Activated CD4-positive, alpha-beta T cell treated with anti-CD3 and anti-CD28 coated beads for 36 hours (primary cell): Measurements from ENCODE around the gene HSBP1L1. TPM values are rescaled to one million over a fixed set of nuclear protein-coding genes. Genes with fewer than 3 reads are reported as not detected.

Experiments used
- ATAC-seq: fragments of 200-7000 bp; cut with Tn5 transposase; one replicate; pipeline ENCODE4 v1.10.0; 2021; ENCODE audit warnings: mild to moderate bottlenecking, moderate library complexity
- CTCF ChIA-PET: fragments of 350-600 bp; sonication (Branson Sonifier 250); formaldehyde crosslinking; loops from one replicate; lab custom pipeline; 2021; ENCODE audit warnings: antibody characterized with exemption; lab: Charles Lee
- POLR2A ChIA-PET: fragments of 350-600 bp; sonication (Branson Sonifier 250); formaldehyde crosslinking; loops from one replicate; lab custom pipeline; 2021; ENCODE audit warnings: antibody characterized with exemption, inconsistent platforms; lab: Charles Lee
- DNase-seq: peaks from one replicate; pipeline ENCODE4 v3.0.0-alpha.2; 2020
- H3K27ac Mint-ChIP-seq: one replicate; pipeline ENCODE4 v1.8.0; 2021; ENCODE audit warnings: mixed read lengths
- H3K27me3 Mint-ChIP-seq: one replicate; pipeline ENCODE4 v1.8.0; 2021; ENCODE audit warnings: mixed read lengths
- H3K36me3 Mint-ChIP-seq: one replicate; pipeline ENCODE4 v1.8.0; 2021; ENCODE audit warnings: low read depth, mixed read lengths
- H3K4me1 Mint-ChIP-seq: one replicate; pipeline ENCODE4 v1.8.0; 2021; ENCODE audit warnings: mixed read lengths
- H3K4me3 Mint-ChIP-seq: one replicate; pipeline ENCODE4 v1.8.0; 2021; ENCODE audit warnings: mild to moderate bottlenecking, moderate library complexity, mixed read lengths
- H3K9me3 Mint-ChIP-seq: one replicate; pipeline ENCODE4 v1.8.0; 2021; ENCODE audit warnings: low read depth, mixed read lengths
- intact Hi-C, 2 experiments: fragments of 100-400 bp; cut with DNase I in 1 of 2; cut with micrococcal nuclease in 1 of 2; formaldehyde crosslinking; loops; one replicate each; pipeline versions ENCODE4 v1.14.2 to v1.15.1; 2022 to 2024; cut with DNase I, micrococcal nuclease
- total RNA-seq, 2 experiments: library from RNA; stranded (reverse); gene quantifications; one replicate each; pipeline ENCODE4 v1.2.3, GENCODE V29; 2021

The HSBP1L1 gene
- total RNA-seq, 2 experiments from 2014 or later: 14.4 to 16.9 TPM

- Mint-ChIP-seq H3K4me3 (no peak overlapping the region), H3K9me3 (peaks cover 53% of the 10 kb centered on the region), H3K36me3 (peaks cover 92% of the 10 kb centered on the region), H3K27me3 (no peaks in the 10 kb centered on the region), H3K27ac (no peak overlapping the region), H3K4me1 (no peaks in the 10 kb centered on the region)
- CTCF ChIA-PET: no interaction called here
- no peak for DNase-seq
- no peak for ATAC-seq
- intact Hi-C loops: no loop called here
- POLR2A ChIA-PET: no interaction called here
These were observed 30.7 kb upstream of the HSBP1L1 start for GRCh38 chr18:79933765-79934164.

- Mint-ChIP-seq H3K4me3 (no peak overlapping the region), H3K36me3 (peaks cover 88% of the 10 kb centered on the region), H3K27me3 (no peaks in the 10 kb centered on the region), H3K27ac (no peak overlapping the region), H3K4me1 (no peaks in the 10 kb centered on the region), H3K9me3 (peaks cover 47% of the 10 kb centered on the region)
- ATAC-seq (no peak), DNase-seq (no peak)
- intact Hi-C loops: no loop called here
- ChIA-PET POLR2A (interaction anchor here (0.6 kb wide), 1 partner anchor 61 kb away, joined by 3 read pairs; no protein-coding TSS in a partner anchor), CTCF (no interaction called here)
These were observed 29.9 kb upstream of the HSBP1L1 start for GRCh38 chr18:79934311-79935097.

- peaks cover 41% of the 10 kb centered on the region for H3K9me3 Mint-ChIP-seq
- POLR2A ChIA-PET: no interaction called here
These were observed 29.4 kb upstream of the HSBP1L1 start for GRCh38 chr18:79935098-79935480.

GRCh38 chr18:79935499-79935898, 28.9 kb upstream of the HSBP1L1 start:
- H3K9me3 Mint-ChIP-seq: peaks cover 37% of the 10 kb centered on the region
- H3K4me3 Mint-ChIP-seq: no peak overlapping the region
- DNase-seq (peak; percentile 2), ATAC-seq (no peak)
- POLR2A ChIA-PET: no interaction called here
- intact Hi-C loops: no loop called here
- no peaks in the 10 kb centered on the region for H3K27me3 Mint-ChIP-seq
- CTCF ChIA-PET: no interaction called here
- no peak overlapping the region for H3K27ac Mint-ChIP-seq
- H3K4me1 Mint-ChIP-seq: peaks cover 5% of the 10 kb centered on the region
- H3K36me3 Mint-ChIP-seq: peaks cover 88% of the 10 kb centered on the region

More at GRCh38 chr18:79935098-79935480, 29.4 kb upstream of the HSBP1L1 start:
- no peak for ATAC-seq
- Mint-ChIP-seq H3K36me3 (peaks cover 88% of the 10 kb centered on the region), H3K27me3 (no peaks in the 10 kb centered on the region), H3K4me3 (no peak overlapping the region), H3K27ac (no peak overlapping the region), H3K4me1 (peaks cover 5% of the 10 kb centered on the region)
- no peak for DNase-seq
- intact Hi-C loops: no loop called here
- CTCF ChIA-PET: no interaction called here

- peaks cover 37% of the 10 kb centered on the region for H3K9me3 Mint-ChIP-seq
- POLR2A ChIA-PET: no interaction called here
- ATAC-seq (no peak), DNase-seq (no peak)
- CTCF ChIA-PET: no interaction called here
- H3K27me3 Mint-ChIP-seq: no peaks in the 10 kb centered on the region
- intact Hi-C loops: no loop called here
- H3K36me3 Mint-ChIP-seq: peaks cover 89% of the 10 kb centered on the region
- no peak overlapping the region for H3K4me3 Mint-ChIP-seq
- peaks cover 5% of the 10 kb centered on the region for H3K4me1 Mint-ChIP-seq
- H3K27ac Mint-ChIP-seq: no peak overlapping the region
These were observed 28.5 kb upstream of the HSBP1L1 start for GRCh38 chr18:79935925-79936324.

GRCh38 chr18:79936641-79937040, 27.8 kb upstream of the HSBP1L1 start:
- ChIA-PET CTCF (no interaction called here), POLR2A (no interaction called here)
- no peak for ATAC-seq
- no peak overlapping the region for H3K27ac Mint-ChIP-seq
- DNase-seq: no peak
- H3K9me3 Mint-ChIP-seq: peaks cover 33% of the 10 kb centered on the region
- H3K4me1 Mint-ChIP-seq: peaks cover 5% of the 10 kb centered on the region
- H3K4me3 Mint-ChIP-seq: no peak overlapping the region
- intact Hi-C loops: no loop called here
- no peaks in the 10 kb centered on the region for H3K27me3 Mint-ChIP-seq
- peaks cover 82% of the 10 kb centered on the region for H3K36me3 Mint-ChIP-seq

GRCh38 chr18:79937103-79937860, 27.2 kb upstream of the HSBP1L1 start:
- H3K27ac Mint-ChIP-seq: no peak overlapping the region
- CTCF ChIA-PET: no interaction called here
- intact Hi-C loops: no loop called here
- no peak for DNase-seq
- ATAC-seq: no peak
- peaks cover 78% of the 10 kb centered on the region for H3K36me3 Mint-ChIP-seq
- H3K27me3 Mint-ChIP-seq: no peaks in the 10 kb centered on the region
- H3K9me3 Mint-ChIP-seq: peaks cover 29% of the 10 kb centered on the region
- no peak overlapping the region for H3K4me3 Mint-ChIP-seq
- peaks cover 5% of the 10 kb centered on the region for H3K4me1 Mint-ChIP-seq
- POLR2A ChIA-PET: no interaction called here

GRCh38 chr18:79938196-79938595, 26.2 kb upstream of the HSBP1L1 start:
- Mint-ChIP-seq H3K27ac (no peak overlapping the region), H3K36me3 (peaks cover 71% of the 10 kb centered on the region), H3K9me3 (peaks cover 21% of the 10 kb centered on the region), H3K27me3 (no peaks in the 10 kb centered on the region), H3K4me3 (no peak overlapping the region), H3K4me1 (peaks cover 7% of the 10 kb centered on the region)
- DNase-seq (no peak), ATAC-seq (no peak)
- POLR2A ChIA-PET: no interaction called here
- intact Hi-C loops: no loop called here
- CTCF ChIA-PET: no interaction called here

- Mint-ChIP-seq H3K27me3 (no peaks in the 10 kb centered on the region), H3K36me3 (peaks cover 62% of the 10 kb centered on the region), H3K27ac (no peak overlapping the region), H3K9me3 (peaks cover 13% of the 10 kb centered on the region), H3K4me3 (no peak overlapping the region), H3K4me1 (peaks cover 11% of the 10 kb centered on the region)
- no peak for DNase-seq
- POLR2A ChIA-PET: no interaction called here
- ATAC-seq: no peak
- intact Hi-C loops: no loop called here
- CTCF ChIA-PET: interaction anchor here (1.1 kb wide), 1 partner anchor 45 kb away, joined by 5 read pairs; no protein-coding TSS in a partner anchor
These were observed 25.3 kb upstream of the HSBP1L1 start for GRCh38 chr18:79939096-79939495.

GRCh38 chr18:79940126-79940813, 24.2 kb upstream of the HSBP1L1 start:
- CTCF ChIA-PET: interaction anchor here (2.2 kb wide), 1 partner anchor 35 kb away, joined by 5 read pairs; no protein-coding TSS in a partner anchor
- intact Hi-C loops: no loop called here
- no peak for DNase-seq
- POLR2A ChIA-PET: no interaction called here
- H3K4me1 Mint-ChIP-seq: peaks cover 22% of the 10 kb centered on the region
- ATAC-seq: no peak
- H3K27ac Mint-ChIP-seq: no peak overlapping the region
- peaks cover 51% of the 10 kb centered on the region for H3K36me3 Mint-ChIP-seq
- H3K4me3 Mint-ChIP-seq: no peak overlapping the region
- no peaks in the 10 kb centered on the region for H3K27me3 Mint-ChIP-seq
- H3K9me3 Mint-ChIP-seq: peaks cover 6% of the 10 kb centered on the region

GRCh38 chr18:79940814-79941472, 23.5 kb upstream of the HSBP1L1 start:
- Mint-ChIP-seq H3K4me1 (peaks cover 26% of the 10 kb centered on the region), H3K9me3 (peaks cover 2% of the 10 kb centered on the region), H3K27ac (no peak overlapping the region), H3K36me3 (peaks cover 44% of the 10 kb centered on the region), H3K4me3 (no peak overlapping the region), H3K27me3 (no peaks in the 10 kb centered on the region)
- ATAC-seq (no peak), DNase-seq (no peak)
- POLR2A ChIA-PET: no interaction called here
- CTCF ChIA-PET: interaction anchor here (2.2 kb wide), 1 partner anchor 36 kb away, joined by 5 read pairs; no protein-coding TSS in a partner anchor
- intact Hi-C loops: no loop called here
